Inflammatory macrophage treated with lipopolysaccharide for 4 hours (primary cell): ENCODE measurements around the gene PMP22.
A peak's percentile ranks its signal among the peaks of the same experiment; 100 is the strongest.

Experiments
- DNase-seq: peaks from one replicate; pipeline ENCODE4 v3.0.0-alpha.2; 2020

PMP22 gene

DNA sequence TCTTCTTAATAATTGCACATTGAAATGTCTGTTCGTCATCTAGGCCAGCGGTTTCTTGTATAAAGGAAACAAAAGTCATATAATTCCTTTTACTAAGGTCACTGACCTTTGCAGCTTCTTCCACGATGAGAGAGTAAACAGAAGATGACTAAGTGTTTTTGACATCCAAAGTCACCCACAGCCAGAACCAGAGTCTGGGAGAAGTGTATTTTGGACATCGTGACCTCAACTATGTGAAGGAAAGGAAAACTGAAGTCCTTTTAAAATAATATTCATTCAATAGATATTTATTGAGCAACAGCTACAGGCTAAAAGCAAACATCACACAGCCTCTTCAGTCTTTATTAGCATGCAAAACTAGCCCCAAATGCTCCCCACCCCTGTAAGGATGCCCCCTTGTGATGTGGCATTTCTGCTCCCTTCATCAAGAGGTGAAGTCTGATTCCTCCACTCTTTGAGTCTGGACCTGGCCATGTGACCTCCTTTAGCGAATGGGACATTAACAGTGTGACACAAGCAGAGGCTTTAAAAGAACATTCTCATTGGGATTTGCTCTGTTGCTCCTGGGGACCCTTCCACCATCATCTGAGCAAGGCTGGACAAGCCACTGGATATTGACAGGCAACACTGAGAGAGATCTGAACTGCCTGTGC, 8.1 kb upstream of the PMP22 start:
- DNase-seq = peak; percentile 55

GRCh38 chr17:15271741-15272140, 6.6 kb upstream of the PMP22 start:
- peak; percentile 39 for DNase-seq

DNA sequence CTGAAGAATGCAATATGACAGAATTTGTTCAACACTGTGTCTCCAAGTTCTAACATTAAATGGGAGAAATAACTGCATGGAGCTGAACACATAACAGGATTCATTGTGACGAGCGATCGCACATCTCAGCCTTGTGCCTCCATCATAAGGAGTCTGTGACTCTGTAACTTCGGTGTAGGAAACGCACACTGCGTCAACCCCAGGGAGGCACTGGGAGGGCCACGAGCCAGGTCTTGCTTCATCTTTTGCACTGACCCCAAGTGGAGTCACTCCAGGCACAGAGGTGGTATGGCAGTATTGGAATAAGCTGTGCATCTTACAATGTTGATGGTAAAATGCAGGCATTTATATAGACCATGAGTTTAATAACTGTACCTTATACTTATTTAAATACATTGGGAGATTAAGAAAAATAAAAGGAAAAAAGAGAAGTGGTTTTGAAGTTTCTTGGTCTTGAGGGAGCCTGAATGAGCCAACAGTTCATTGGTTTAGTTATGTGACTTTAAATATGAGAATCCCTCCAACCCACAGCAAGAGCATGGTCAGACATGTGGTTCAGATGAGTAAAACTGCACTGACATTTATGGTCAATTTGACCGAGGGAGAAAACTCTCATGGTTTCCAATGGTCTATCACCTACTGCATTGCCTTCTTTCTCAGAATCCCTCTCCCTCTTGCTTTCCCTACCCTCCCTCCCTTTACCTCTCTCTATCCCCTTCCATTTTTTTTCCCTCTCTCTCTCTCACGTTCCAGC, 5.7 kb upstream of the PMP22 start:
- no peak for DNase-seq

DNA sequence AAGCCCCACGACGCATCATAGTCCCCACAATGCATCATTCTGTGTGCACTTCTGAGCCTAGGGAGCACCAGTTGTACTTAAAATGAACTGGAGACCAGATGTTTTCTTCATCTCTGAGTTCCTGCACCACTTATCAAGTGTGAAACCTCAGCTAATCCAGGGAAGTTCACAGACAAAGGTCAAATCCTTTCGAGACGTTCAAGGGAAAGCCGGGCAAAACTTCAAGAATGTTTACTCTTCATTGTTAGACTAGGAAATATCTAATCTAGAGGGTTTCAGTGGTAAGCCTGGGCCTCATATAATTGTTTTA, 4.6 kb upstream of the PMP22 start:
- DNase-seq = no peak

DNA sequence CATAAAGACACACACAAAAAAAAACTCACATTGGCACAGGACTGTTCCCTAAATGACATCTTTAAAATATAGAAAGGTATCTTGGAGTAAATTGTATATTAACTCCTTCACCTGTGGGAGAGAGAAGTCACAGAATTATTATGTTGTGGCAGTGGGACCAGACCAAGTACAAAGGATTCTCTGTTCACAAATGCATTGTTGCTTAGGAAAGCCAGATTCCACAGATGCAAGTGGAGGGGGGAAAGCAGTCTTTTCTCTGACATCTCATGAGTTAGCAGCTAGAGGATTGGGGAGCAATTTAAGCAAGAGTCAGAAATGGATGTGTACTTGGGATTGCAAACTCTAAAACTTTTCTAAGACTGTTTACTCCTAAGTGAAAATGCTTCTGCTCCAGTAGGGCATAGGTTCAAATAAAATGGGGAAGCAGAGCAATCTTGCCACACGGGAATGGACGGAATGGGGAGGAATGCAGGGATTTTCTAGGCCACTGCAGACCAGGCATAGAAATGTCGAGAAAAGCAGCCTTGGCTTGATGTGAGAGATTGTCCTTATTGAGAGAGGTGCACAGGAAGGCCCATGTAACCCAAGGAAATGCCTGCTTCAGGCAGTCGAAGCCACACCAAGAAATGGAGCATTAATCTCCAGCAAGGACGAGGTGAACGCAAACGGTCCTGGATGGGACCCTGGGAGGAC, 4.1 kb upstream of the PMP22 start:
- DNase-seq = no peak

GRCh38 chr17:15268461-15268860, 3.3 kb upstream of the PMP22 start:
- no peak for DNase-seq

DNA sequence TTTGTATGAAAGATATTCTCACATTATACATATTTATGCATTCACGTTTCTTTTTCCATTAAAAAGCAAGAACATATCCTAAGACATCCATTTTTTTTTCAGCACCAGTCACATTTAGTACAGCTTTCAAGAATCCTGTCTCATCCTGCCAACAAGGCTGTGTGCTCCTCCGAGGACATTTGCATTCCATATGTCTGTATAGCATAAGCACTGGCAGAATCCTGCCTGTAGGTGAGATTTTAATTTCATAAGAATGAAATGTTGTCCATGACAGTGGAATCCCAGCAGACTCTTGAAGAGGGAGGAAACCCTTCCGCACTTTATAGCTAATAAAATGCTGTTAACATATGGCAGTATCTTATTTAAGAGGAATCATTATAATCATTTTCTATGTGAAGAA, 2.9 kb upstream of the PMP22 start:
- DNase-seq = no peak

DNA sequence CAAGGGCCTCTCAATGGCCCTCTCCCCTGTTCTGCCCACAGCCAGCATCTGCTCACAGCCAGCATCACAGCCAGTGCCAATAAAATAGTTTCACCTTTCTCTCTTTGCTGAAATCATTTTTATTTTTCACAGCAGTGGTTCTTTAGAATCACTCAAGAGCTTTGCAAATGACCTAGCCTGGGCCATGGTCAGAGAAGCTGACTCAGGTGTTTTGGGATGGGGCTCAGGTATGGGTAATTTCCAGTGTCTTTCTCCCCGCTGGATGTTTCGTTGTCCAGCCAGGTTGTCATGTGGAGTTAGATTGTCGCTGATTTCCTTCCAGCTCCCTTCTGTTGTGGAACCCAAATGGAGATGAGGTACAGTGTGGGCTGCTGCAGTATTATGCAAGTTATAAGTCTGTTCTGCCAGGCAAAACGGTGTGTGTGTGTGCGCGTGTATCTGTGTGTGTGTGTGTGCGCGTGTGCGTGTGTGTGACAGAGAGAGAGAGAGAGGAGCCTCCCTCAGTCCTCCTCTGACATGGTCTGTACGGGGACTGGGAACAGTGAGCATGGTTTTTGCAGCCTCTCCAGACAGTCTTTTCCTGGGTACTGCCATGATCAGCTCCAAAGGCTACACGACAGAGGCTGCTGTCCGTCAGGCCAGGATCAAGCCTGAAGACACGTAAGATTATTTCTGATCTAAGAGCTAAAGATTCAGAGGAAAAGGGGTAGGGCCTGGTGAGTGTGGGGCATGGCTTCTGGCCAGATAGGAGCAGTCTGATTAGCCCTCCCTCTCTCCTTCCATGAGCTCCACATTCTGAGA, 1.4 kb upstream of the PMP22 start:
- DNase-seq = no peak

DNA sequence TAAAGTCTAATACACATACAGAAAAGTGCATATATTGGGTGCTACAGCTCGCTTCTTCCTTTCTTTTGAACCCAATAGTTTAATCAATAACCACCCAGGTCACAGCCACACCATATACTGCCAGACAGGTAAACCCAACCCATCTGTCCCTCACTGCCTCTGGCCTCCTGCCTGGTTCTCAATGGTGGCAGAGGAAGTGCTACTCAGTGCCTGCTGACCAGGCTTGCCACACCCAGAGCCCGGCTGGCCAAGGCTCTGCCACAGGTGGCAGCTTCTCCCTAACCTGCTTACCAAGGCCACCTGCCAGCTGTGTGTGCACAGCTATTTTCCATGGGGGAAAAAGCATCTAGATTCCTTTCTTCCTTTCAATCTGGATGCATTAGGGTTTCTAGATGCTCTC, 584 bp downstream of the PMP22 start:
- DNase-seq = no peak

- no peak for DNase-seq
Measured at GRCh38 chr17:15263680-15264079, 1.4 kb downstream of the PMP22 start.

GRCh38 chr17:15263206-15263579, 1.9 kb downstream of the PMP22 start:
- DNase-seq = no peak

- DNase-seq = peak; percentile 83
Measured at GRCh38 chr17:15262291-15263205, 2.6 kb downstream of the PMP22 start.

DNA sequence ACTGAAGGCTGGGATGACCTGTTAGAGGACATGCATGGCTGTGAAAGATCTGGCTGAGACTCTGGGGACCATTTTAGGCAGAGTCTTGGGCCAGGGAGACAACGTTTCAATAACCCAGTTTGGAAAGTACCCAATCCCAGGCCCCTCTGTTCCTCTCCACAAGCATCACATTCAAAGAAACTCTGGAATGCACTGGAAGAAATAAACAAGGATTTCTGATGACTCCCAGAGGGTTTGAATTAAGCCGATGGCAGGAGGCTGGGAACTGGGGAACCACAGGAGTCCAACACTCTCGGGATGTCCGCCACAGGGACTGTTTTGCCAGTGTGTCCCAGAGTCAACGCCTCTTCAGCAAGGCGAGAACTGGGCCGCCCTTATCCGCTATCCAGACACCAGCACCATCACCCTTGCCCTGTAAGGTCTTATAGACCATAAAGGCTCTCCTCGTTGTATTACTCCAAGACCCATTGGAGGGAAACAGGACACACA, 3.3 kb downstream of the PMP22 start:
- no peak for DNase-seq

DNA sequence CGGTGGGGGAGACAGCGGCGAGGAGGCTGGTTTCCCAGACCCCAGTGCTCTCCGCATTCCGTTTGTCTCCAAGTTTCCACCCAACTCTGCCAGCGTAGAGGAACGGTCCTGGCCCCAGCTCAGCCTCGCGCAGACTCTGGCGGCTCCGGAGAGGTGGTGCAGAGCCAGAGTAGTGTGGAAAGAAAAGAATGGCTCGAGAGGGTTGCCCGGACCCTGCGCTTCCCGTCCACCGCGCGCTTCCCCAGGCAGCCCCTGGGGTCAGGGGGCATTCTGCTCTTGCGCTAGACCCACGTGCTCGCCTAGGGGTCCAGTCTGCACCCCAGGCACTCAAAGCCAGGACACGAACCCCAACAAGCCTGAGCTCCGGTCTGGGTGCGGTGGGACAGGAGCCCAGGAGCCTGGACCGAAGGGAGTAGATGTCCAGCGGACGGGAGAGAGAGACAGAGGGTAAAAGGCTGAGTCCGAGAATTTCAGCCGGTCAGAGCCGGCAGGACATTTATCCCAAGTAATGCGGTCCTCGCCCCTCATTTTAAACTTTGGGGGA, 3.8 kb downstream of the PMP22 start:
- DNase-seq = peak; percentile 55

GRCh38 chr17:15260376-15261257, 4.5 kb downstream of the PMP22 start:
- DNase-seq = peak; percentile 81

DNA sequence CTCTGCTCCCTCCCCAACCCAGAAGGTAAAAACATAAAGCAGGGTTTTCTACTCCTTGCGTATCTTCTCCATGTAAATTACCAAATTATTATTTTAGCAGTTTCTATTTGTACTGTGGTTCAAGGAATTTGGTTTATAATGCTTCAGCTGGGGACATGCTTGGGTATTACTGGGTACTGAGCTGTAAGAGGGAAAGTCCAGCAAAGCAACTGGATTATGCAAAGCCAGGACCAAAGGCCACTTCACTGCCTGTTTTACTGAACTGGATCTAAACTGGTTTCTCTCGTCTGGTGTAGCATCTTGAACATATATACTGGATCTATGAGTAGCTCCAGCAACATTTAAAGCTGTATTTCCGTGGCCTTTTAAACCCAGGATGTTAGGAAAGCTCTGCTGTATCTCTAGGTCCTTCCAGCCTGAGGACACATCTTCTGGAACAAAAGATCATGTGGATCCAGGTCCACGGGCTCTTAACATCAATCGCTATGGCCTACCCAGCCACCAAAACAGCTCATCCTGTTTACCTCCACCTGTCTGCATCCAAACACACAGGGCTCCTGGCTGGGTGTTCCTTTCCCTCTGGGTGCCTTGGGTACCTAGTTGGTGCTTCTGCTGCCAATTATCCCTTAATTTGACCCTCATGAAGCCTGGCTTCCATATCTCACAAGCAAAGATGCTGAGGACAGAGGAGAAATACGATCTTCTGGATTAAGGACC, 7.2 kb downstream of the PMP22 start:
- DNase-seq = peak; percentile 37

DNA sequence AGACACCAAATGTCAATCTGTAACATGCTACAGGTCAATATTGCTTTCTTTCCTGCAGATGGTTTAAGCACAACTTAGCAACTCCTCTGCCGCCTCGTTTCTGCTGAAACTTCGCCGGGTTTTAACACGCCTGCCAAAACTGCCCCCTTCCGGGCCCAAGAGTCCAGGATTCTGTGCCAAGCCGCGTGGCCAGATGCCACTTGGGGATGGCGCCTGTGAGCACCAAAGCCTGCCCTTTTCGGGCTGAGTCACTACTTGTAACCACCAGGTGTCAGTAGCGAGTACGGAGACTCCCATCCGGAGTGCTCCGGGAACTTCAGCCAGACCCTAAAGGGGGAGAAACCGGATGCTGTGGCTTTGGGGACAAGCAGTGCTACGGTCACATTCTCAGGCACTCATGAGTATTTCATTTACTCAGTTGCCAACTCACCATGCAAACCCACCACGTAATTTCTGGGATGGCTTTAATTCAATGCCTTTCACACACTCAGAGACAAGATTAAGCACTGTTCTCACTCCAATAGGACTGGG, 7.8 kb downstream of the PMP22 start:
- peak; percentile 76 for DNase-seq

- DNase-seq = no peak
Measured at GRCh38 chr17:15256689-15257088, 8.4 kb downstream of the PMP22 start.

DNA sequence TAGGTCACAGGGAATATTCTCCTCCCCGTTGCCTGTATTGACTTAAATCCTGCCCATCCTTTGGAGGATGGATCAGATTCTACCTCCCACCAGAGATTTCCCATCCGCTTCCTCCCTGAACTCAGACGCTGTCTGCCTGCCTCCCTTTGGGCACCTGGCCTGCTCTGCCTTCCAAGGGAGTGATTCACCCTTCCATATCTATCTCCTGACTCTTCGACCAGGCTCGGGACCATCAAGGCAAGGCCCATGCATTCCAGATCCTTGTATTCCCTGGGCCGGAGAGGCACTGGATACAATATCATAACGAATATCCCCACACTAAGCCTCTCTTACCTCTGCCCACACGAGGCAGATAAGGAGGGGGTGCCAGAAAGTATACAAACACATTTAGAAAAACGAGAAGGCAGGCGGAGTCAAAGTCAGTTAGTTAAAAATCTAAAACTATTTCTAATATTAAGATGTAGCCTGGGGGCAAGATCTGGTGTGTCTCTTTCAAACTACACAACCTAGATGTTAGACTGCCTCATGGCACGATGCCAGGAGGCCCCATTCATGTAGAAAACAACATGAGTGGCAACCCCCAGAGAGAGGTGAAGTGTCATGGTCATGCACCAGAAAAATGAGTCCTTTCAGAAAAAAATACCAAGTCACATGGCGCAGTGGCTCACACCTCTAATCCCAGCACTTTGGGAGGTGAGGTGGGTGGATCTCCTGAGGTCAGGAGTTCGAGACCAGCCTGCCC, 9.2 kb downstream of the PMP22 start:
- no peak for DNase-seq
